IPS DF 6.9 (cell line): ENCODE data around the gene ZKSCAN8.
"Not testable (repeated sequence)": the region's sequence is repeated elsewhere in the genome, so short reads cannot be mapped to it uniquely, and the experiment has no call there.

Source experiments
- DNase-seq: peaks from one replicate; pipeline ENCODE4 v3.0.0-alpha.2; 2013; ENCODE audit warnings: low read depth, low spot score
- H3K27ac ChIP-seq: one replicate; pipeline ENCODE4 v1.5.1; 2013; ENCODE audit warnings: low read length, control low read depth
- H3K27me3 ChIP-seq: 2 replicates; pipeline ENCODE4 v1.6.1; 2013; ENCODE audit warnings: mild to moderate bottlenecking, low read length; ENCODE audit not compliant: control insufficient read depth, insufficient read depth
- H3K36me3 ChIP-seq: 2 replicates; pipeline ENCODE4 v1.6.1; 2013; ENCODE audit warnings: low read length; ENCODE audit not compliant: control insufficient read depth, insufficient read depth
- H3K4me1 ChIP-seq: 2 replicates; pipeline ENCODE4 v1.6.1; 2013; ENCODE audit warnings: low read length; ENCODE audit not compliant: control insufficient read depth, insufficient read depth
- H3K4me3 ChIP-seq: 2 replicates; pipeline ENCODE4 v1.5.1; 2013; ENCODE audit warnings: mild to moderate bottlenecking, low read length
- H3K9me3 ChIP-seq: 2 replicates; pipeline ENCODE4 v1.6.1; 2013; ENCODE audit warnings: low read length, inconsistent platforms; ENCODE audit not compliant: control insufficient read depth, insufficient read depth
- WGBS: extraction: QIAGEN DNeasy Blood & Tissue Kit; methylation state at CpG from one replicate; pipeline ENCODE4 v1.1.7; 2013; ENCODE audit warnings: mixed read lengths, missing lambda C conversion rate; ENCODE audit not compliant: insufficient read length, insufficient coverage; 5-methylcytosine and 5-hydroxymethylcytosine counted together

The ZKSCAN8 gene

GRCh38 chr6:28141500-28142329 is at the start of gene ZKSCAN8:
ZKSCAN8 (plus strand) TSS chr6:28141883; CDS start chr6:28148408, 6,525 bp downstream.
- peak within 1 kb of the TSS; percentile 97 for H3K4me3 ChIP-seq
- no CpG with 5 or more reads among the region's 52 CpGs for WGBS
- no peaks in the 10 kb centered on the region; the same call in 1 of the 2 replicates for H3K36me3 ChIP-seq
- H3K27me3 ChIP-seq = no peaks in the 10 kb centered on the region
- peak; percentile 88 for DNase-seq
- no peak within 1 kb of the TSS for H3K27ac ChIP-seq
- H3K9me3 ChIP-seq = no peaks in the 10 kb centered on the region
- no peaks in the 10 kb centered on the region; the same call in 1 of the 2 replicates for H3K4me1 ChIP-seq

- not testable (repeated sequence) for H3K9me3 ChIP-seq, DNase-seq, H3K4me3 ChIP-seq, H3K4me1 ChIP-seq, H3K36me3 ChIP-seq, H3K27ac ChIP-seq, H3K27me3 ChIP-seq
- WGBS = no CpG with 5 or more reads among the region's 7 CpGs
Measured at GRCh38 chr6:28102222-28102621, 39.5 kb upstream of the ZKSCAN8 start.

GRCh38 chr6:28102699-28103098 is 39.0 kb upstream of the ZKSCAN8 start:
- H3K4me3 ChIP-seq, H3K4me1 ChIP-seq, H3K36me3 ChIP-seq, H3K27me3 ChIP-seq, H3K9me3 ChIP-seq, H3K27ac ChIP-seq, DNase-seq: not testable (repeated sequence)

- WGBS = no CpG with 5 or more reads among the region's 54 CpGs
- Histone ChIP-seq H3K27ac (no peak overlapping the region), H3K9me3 (no peaks in the 10 kb centered on the region), H3K4me3 (peak overlapping the region; percentile 79), H3K27me3 (no peaks in the 10 kb centered on the region), H3K4me1 (no peaks in the 10 kb centered on the region), H3K36me3 (no peaks in the 10 kb centered on the region)
- peak; percentile 77 for DNase-seq
Measured at GRCh38 chr6:28104392-28105244, 37.1 kb upstream of the ZKSCAN8 start.

- Histone ChIP-seq H3K4me1 (no peaks in the 10 kb centered on the region), H3K36me3 (no peaks in the 10 kb centered on the region), H3K9me3 (no peaks in the 10 kb centered on the region), H3K27ac (no peak overlapping the region), H3K27me3 (no peaks in the 10 kb centered on the region), H3K4me3 (peak overlapping the region; percentile 79; the same call in 1 of the 2 replicates)
- DNase-seq = no peak
- WGBS = no CpG with 5 or more reads among the region's 5 CpGs
Measured at GRCh38 chr6:28105245-28105639, 36.4 kb upstream of the ZKSCAN8 start.

GRCh38 chr6:28107506-28107905 is 34.2 kb upstream of the ZKSCAN8 start:
- no peaks in the 10 kb centered on the region for H3K27me3 ChIP-seq
- no peaks in the 10 kb centered on the region for H3K9me3 ChIP-seq
- H3K36me3 ChIP-seq = no peaks in the 10 kb centered on the region
- H3K4me1 ChIP-seq = no peaks in the 10 kb centered on the region
- H3K4me3 ChIP-seq = no peak overlapping the region
- H3K27ac ChIP-seq = no peak overlapping the region
- WGBS = no CpG with 5 or more reads among the region's 3 CpGs
- no peak for DNase-seq

GRCh38 chr6:28111964-28112363 is 29.7 kb upstream of the ZKSCAN8 start:
- no peak overlapping the region for H3K4me3 ChIP-seq
- H3K9me3 ChIP-seq = no peaks in the 10 kb centered on the region
- no peaks in the 10 kb centered on the region for H3K27me3 ChIP-seq
- no peak overlapping the region for H3K27ac ChIP-seq
- DNase-seq = no peak
- H3K36me3 ChIP-seq = no peaks in the 10 kb centered on the region
- WGBS = no CpG with 5 or more reads among the region's 3 CpGs
- no peaks in the 10 kb centered on the region for H3K4me1 ChIP-seq

GRCh38 chr6:28115799-28116198 is 25.9 kb upstream of the ZKSCAN8 start:
- Histone ChIP-seq H3K9me3 (no peaks in the 10 kb centered on the region), H3K27me3 (no peaks in the 10 kb centered on the region), H3K27ac (no peak overlapping the region), H3K36me3 (no peaks in the 10 kb centered on the region), H3K4me3 (no peak overlapping the region), H3K4me1 (no peaks in the 10 kb centered on the region)
- no CpG with 5 or more reads among the region's 2 CpGs for WGBS
- DNase-seq = no peak

GRCh38 chr6:28117386-28118050 is 24.2 kb upstream of the ZKSCAN8 start:
- Histone ChIP-seq H3K27ac (no peak overlapping the region), H3K27me3 (no peaks in the 10 kb centered on the region), H3K9me3 (no peaks in the 10 kb centered on the region), H3K36me3 (no peaks in the 10 kb centered on the region), H3K4me3 (no peak overlapping the region), H3K4me1 (no peaks in the 10 kb centered on the region)
- no CpG with 5 or more reads among the region's 2 CpGs for WGBS
- no peak for DNase-seq

- no CpG with 5 or more reads among the region's 1 CpG for WGBS
Measured at GRCh38 chr6:28118217-28118616, 23.5 kb upstream of the ZKSCAN8 start.

More at GRCh38 chr6:28118217-28118616, 23.5 kb upstream of the ZKSCAN8 start:
- H3K4me1 ChIP-seq = no peaks in the 10 kb centered on the region
- H3K27me3 ChIP-seq = no peaks in the 10 kb centered on the region
- H3K9me3 ChIP-seq = no peaks in the 10 kb centered on the region
- H3K27ac ChIP-seq = no peak overlapping the region
- H3K36me3 ChIP-seq = no peaks in the 10 kb centered on the region
- no peak overlapping the region for H3K4me3 ChIP-seq
- no peak for DNase-seq
